ENCODE data around the gene RAX. TPM values are rescaled to one million over a fixed set of nuclear protein-coding genes. Genes with fewer than 3 reads are reported as not detected.
"Not testable (repeated sequence)": the region's sequence is repeated elsewhere in the genome, so short reads cannot be mapped to it uniquely, and the experiment has no call there.

The RAX gene
- polyA plus RNA-seq, 3 donors, result not detected

DNA sequence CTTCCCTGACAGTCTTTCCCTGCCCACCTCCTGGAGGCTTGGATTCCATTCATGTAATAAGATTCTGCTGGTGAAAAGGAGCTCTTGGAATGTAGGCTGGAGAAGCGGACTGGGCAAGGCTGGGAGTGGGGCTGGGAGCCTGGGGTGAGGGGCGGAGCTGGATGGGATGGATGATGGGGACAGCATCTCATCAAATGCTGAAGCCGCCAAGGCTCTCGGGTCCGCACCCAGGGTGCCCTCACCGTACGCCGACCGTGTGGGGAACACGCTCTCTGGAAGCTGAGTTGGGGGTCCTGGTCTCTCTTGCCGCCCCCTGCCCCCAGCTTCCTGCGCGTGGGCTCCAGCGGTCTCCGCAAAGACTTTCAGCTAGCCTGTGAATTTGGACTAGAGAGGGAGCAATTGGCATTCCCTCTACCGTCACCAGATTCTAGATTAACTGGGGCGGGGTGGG, 9.1 kb downstream of the RAX start:
- H3K27ac ChIP-seq (ENCODE audit: low read depth, low read length), result no peak overlapping the region
- WGBS, 3 donors, result 6 to 10% (median 7%) methylated on average over 17 of the region's 17 CpGs

DNA sequence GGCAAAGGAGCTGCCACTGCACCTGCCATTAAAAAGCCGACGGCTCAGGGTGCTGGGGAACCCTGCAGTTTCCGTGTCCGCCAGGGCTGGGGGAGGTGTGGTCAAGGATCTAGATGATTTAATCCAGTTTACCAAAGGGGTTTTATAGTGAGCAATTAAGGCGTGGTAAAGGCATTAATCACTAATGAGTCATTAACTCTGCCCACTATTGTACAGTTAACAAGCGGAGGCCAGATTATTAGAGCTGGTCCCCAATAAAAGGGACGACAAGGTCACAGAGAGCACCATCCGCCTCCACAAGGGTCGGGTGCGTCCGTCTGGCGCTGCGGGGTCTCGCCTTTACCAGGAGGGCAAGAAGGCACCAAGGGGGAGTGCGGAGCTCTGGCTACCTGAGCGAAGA, 9.6 kb downstream of the RAX start:
- no peak overlapping the region for H3K27ac ChIP-seq (ENCODE audit: low read depth, low read length)
- WGBS, 3 donors, result 6 to 11% (median 10%) methylated on average over 16 of the region's 16 CpGs

DNA sequence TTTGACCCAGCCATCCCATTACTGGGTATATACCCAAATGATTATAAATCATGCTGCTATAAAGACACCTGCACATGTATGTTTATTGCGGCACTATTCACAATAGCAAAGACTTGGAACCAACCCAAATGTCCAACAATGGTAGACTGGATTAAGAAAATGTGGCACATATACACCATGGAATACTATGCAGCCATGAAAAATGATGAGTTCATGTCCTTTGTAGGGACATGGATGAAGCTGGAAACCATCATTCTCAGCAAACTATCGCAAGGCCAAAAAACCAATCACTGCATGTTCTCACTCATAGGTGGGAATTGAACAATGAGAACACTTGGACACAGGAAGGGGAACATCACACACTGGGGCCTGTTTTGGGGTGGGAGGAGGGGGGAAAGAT, 11.0 kb downstream of the RAX start:
- 95 to 100% (median 95%) methylated on average over 1 to 2 of the region's 2 CpGs for WGBS, 3 donors
- H3K27ac ChIP-seq (ENCODE audit: low read depth, low read length), result not testable (repeated sequence)

DNA sequence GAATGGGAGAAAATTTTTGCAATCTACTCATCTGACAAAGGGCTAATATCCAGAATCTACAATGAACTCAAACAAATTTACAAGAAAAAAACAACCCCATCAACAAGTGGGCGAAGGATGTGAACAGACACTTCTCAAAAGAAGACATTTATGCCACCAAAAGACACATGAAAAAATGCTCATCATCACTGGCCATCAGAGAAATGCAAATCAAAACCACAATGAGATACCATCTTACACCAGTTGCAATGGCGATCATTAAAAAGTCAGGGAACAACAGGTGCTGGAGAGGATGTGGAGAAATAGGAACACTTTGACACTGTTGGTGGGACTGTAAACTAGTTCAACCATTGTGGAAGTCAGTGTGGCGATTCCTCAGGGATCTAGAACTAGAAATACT, 11.4 kb downstream of the RAX start:
- H3K27ac ChIP-seq (ENCODE audit: low read depth, low read length), result not testable (repeated sequence)
- 59 to 86% (median 83%) methylated on average over 3 of the region's 3 CpGs for WGBS, 3 donors

DNA sequence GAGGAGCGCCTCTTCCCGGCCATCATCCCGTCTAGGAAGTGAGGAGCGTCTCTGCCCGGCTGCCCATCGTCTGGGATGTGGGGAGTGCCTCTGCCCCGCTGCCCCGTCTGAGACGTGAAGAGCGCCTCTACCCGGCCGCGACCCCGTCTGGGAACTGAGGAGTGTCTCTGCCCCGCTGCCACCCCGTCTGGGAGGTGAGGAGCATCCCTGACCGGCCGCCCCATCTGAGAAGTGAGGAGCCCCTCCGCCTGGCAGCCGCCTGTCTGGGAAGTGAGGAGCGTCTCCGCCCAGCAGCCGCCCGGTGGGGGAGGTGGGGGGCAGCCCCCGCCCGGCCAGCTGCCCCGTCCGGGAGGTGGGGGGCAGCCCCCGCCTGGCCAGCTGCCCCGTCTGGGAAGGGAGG, 17.8 kb downstream of the RAX start:
- 84 to 94% (median 90%) methylated on average over 8 to 30 of the region's 30 CpGs for WGBS, 3 donors

DNA sequence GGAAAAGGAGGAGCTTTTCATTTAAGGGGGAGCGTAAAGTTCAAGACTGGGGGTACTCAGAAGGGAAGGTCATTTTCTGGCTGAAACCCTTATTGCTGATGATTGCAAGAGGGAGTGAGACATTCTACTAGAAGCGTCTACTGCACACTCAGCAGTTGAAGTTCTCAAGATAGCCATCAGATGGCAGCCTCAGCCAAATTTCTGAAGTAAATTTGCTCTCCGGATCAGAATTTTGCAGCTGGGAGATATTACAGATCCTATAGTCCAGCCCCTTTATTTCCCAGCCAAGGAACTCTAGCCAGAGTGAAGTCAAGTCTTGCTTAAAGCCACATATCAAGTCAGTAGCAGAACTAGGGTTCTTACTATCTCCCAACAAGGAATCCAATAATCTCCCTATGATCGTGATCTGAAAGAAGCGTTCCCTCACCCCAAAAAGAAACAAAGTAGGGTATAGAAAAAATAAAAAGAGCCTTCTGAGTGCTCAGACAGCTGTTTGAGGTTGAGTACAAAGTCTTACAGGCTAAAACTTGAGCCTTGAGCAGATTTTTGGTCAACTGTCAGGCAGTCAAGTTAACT, 24.0 kb downstream of the RAX start:
- WGBS, 3 donors, result 22 to 28% (median 23%) methylated on average over 5 of the region's 5 CpGs
- no peak overlapping the region for H3K27ac ChIP-seq (ENCODE audit: low read depth, low read length)

More for the DNA sequence above, 17.8 kb downstream of the RAX start:
- H3K27ac ChIP-seq (ENCODE audit: low read depth, low read length), result not testable (repeated sequence)

DNA sequence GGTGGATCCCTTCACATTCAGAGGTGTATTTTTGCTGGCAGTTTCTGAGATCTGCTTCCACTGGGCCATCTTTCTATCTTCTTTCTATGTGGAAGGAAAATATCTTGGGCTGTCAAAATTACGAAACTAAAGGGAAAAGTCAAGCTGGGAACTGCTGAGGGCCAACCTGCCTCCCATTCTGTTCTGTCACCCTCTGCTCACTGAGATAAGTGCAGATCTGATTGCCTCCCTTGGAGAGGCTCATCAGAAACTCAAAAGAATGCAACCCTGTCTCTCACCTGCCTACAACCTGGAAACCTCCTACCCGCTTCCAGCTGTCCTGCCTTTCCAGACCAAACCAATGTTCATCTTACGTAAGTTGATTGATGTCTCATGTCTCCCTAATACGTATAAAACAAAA, 26.5 kb downstream of the RAX start:
- H3K27ac ChIP-seq (ENCODE audit: low read depth, low read length), result no peak overlapping the region
- 39 to 50% (median 41%) methylated on average over 4 of the region's 4 CpGs for WGBS, 3 donors

DNA sequence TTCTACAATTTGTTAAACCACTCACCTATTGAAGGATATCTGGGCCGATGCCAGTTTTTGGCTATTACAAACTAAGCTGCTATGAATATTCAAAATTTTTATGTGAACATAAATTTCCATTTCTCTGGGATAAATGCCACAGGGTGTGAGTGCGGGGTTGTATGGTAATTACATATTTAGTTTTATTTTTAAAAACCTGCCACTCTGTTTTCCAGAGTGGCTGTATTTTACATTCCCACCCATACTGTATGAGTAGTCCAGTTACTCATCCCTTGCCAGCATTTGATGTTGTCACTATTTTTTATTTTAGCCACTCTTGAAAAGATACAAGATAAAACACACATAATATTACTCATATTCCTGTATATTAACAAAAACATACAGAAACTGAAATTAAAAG, 30.3 kb downstream of the RAX start:
- WGBS, 3 donors, result 83 to 95% (median 88%) methylated on average over 2 of the region's 2 CpGs

DNA sequence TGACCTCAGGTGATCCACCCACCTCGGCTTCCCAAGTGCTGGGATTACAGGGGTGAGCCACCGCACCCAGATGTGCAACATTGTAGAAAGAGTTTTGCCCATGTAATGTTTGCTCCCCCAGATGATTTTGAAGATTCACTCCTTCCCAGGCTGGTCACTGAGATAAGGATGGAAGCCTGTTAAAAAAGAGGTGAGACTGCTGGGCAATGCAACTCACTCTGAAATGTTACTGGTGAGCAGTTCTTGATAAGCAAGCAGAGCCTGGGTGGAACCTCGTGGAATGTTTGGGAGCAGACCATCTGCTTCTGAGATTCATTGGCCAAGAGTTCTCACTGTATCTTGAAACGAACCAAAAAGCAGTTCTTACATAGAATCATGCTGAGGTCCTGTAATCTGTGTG, 33.6 kb downstream of the RAX start:
- 55 to 68% (median 62%) methylated on average over 4 of the region's 4 CpGs for WGBS, 3 donors
- no peak overlapping the region for H3K27ac ChIP-seq (ENCODE audit: low read depth, low read length)

More for the DNA sequence above, 30.3 kb downstream of the RAX start:
- H3K27ac ChIP-seq (ENCODE audit: low read depth, low read length), result no peak overlapping the region

DNA sequence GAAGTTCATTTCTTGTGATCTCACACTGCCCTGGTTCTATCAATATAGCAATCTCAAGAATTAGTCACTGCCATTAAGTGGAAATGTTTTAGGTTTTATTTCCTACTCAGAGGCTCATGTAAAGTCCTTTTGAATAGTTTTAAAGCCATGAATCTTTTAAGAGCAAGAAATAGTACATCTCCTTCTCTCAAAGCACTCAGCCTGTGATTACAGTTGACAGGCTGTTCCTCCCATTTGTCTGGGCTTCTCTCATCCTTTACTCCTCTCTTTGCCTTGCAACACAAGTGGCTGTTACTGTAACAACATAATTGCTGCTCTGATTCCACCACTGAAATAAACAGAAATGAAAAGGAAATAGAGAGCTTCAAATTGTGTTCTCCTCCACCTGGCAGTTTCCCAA, 34.9 kb downstream of the RAX start:
- H3K27ac ChIP-seq (ENCODE audit: low read depth, low read length), result no peak overlapping the region

DNA sequence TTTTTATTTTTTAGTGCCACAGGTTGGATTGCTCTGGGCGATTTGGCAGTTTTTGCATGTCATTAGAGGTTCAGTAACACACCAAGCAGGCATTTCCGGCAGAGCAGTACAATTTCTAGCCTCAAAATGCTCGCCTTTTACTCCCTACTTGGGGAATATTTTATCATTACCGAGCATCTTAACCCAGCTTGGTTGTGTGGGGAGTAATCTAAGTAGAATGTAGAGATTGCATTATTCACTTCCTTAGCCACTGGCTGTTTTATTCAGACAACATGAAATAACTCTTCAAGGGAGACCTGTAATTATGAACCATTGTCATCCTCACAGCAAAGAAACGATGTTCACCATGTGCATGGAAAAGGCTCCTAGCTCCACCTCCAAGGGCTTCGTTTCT, 40.2 kb downstream of the RAX start:
- no peak overlapping the region for H3K27ac ChIP-seq (ENCODE audit: low read depth, low read length)
- WGBS, 3 donors, result 75 to 83% (median 81%) methylated on average over 6 of the region's 6 CpGs

DNA sequence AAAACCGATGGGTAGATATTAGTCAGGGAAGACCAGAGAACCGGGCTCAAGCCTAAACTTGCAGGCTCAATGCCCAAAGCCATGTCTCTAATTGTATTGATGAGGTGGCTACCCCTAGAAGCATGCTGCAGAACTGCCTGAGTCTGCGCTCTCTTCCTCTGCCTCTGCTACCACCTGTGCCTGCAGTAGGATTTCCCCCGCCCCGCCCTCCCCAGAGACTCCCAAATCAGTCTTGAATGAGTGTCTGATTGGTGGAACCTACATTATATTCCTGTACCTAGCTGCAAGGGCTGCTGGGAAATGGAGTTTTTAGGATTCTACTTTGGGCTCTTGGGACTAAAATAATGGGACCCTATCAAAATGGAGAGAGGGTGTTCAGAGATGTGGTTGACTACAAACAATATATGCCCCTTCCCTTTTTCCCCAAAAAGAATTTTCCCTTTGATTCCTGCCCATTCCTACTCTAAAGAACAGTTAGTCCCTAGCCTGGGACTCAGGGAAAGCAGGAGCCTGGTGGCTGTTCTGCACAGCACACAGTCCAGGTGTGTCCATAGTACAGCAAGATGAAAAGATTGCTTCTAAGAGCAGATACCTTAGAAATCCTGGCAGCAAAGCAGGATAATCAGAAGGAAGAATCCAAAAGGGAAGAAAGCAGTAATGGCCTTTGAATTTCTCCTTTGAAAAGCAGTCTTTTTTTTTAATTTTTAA, 40.8 kb downstream of the RAX start:
- 65 to 75% (median 72%) methylated on average over 5 of the region's 5 CpGs for WGBS, 3 donors
- H3K27ac ChIP-seq (ENCODE audit: low read depth, low read length), result no peak overlapping the region

DNA sequence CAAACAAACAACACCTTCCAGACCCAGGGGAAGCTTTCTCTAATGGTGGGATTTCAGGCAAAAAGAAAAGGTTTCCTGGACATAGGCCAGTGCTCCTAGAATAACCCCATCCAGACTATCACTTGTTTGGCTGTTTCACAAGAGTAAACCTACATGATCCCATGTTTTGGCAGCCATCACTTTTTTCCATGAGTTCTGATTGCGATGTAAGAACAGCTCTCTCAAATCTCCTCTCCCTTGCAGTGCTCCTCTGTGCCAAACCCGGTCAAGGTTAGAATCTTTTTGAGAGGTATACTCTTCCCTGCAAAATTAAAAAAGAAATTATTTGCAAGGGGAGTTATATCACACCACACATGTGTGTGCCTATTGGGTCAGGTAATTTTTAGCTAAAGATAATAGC, 41.4 kb downstream of the RAX start:
- 70 to 81% (median 80%) methylated on average over 2 of the region's 2 CpGs for WGBS, 3 donors
- no peak overlapping the region for H3K27ac ChIP-seq (ENCODE audit: low read depth, low read length)

DNA sequence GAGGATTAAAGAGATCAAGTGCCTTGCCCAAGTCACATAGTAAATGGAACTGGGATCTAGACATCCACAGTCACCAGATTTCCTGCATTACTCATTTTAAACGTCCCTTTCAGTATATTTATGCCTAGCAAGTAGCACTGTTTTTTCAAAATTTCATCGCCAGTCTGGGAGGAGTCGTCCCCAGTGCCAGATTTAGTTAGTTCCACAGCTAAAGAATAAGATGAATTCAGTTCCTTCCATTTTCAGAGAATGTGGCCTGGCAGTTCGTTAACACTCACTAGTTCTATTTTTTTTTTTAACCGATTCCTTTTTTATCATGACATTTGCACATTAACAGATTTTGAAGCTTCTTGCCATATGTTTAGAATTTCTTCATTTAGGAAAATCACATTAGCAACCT, 42.1 kb downstream of the RAX start:
- WGBS, 3 donors, result 73 to 81% (median 76%) methylated on average over 5 of the region's 5 CpGs
- H3K27ac ChIP-seq (ENCODE audit: low read depth, low read length), result no peak overlapping the region

DNA sequence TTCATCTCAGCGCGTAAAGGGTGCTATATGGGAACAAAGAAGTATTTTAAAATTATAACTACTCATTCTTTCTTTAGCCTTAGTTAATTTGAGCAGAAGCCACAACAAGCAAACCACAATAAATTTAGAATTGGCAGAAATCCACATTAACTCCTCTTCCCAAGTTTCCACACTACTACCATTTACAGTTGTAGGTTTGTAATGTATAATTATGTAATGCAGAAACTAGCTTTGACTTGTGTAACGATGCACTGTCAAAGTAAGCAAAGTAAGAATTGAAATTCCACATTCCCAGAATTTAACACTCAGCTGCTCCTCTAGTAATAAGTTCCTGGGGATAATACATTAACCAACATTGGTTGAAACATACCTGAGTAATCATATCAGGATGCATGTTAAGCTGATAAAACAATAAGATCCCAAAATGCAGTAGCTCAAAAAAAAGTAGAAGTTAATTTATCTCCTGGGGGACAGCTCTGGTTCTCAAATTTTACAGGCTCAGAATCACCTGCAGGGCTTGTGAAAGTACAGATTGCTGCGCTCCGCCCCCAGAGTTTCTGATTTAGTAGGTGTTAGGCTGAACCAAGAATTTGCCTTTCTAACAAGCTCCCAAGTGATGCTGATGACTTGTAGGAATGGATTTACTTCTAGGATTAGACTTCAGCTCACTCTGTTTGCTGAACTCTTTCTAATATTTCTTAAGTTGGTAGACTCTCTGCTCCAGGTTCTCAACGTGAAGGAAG, 43.4 kb downstream of the RAX start:
- no peak overlapping the region for H3K27ac ChIP-seq (ENCODE audit: low read depth, low read length)
- 68 to 77% (median 74%) methylated on average over 6 of the region's 6 CpGs for WGBS, 3 donors

DNA sequence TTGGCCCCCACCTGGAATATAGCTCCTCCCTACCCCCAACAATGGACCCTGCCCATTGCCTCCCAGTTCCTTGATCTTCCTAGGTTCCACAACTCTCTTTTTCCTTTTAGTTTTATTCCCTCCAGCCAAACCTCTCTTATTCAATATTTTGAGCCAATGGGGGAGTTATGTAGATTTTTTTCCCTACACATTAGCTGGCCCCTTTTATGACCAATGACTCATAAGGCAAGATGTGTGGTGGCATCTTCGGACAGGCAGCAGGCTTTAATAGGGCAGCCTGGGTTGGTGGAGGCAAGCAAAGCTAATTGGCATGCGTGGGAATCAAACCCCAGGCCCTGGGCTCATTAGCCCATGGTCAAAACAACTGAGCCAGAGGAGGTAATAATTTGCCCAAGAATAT, 44.1 kb downstream of the RAX start:
- H3K27ac ChIP-seq (ENCODE audit: low read depth, low read length), result no peak overlapping the region
- WGBS, 3 donors, result 83 to 96% (median 87%) methylated on average over 2 of the region's 2 CpGs

DNA sequence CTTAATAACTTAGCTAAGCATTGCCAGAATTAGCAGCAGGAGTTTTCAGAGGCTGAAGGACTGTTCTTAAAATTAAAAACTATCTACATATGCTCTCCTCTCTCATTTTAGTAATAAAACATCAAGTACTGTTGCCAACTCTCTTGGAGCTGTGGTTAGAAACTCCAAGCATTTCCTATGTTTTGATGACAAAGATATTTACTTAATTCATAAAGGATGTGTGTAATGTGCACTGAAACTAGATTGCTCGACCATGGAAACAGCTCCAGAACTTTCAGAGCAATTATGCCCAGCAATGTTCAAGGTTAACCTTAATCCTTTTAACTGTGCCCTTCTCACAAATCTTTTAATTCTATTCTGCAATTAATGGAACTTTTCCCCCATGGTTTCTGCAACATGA, 44.9 kb downstream of the RAX start:
- 24 to 33% (median 26%) methylated on average over 1 of the region's 1 CpG for WGBS, 3 donors
- no peak overlapping the region for H3K27ac ChIP-seq (ENCODE audit: low read depth, low read length)

DNA sequence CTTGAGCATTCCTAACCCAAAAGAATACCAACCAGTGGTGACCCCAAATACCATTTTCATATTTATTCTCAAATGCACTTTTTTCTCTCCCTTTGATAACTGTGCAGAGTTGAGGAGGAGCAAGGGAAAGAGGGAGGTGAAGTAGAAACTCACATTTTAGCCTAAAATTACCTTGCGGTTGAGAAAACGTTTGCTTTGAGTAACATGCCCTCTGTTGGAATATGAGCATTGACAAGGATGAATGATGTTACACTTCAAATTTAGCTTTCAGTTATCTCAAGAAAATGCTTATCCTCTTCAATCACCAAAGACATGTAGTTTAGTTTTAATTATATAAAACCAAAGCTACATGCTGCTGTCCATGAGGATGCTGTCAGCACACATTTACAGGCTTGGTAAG, 50.9 kb downstream of the RAX start:
- H3K27ac ChIP-seq (ENCODE audit: low read depth, low read length), result no peak overlapping the region
- 61 to 73% (median 72%) methylated on average over 2 of the region's 2 CpGs for WGBS, 3 donors

DNA sequence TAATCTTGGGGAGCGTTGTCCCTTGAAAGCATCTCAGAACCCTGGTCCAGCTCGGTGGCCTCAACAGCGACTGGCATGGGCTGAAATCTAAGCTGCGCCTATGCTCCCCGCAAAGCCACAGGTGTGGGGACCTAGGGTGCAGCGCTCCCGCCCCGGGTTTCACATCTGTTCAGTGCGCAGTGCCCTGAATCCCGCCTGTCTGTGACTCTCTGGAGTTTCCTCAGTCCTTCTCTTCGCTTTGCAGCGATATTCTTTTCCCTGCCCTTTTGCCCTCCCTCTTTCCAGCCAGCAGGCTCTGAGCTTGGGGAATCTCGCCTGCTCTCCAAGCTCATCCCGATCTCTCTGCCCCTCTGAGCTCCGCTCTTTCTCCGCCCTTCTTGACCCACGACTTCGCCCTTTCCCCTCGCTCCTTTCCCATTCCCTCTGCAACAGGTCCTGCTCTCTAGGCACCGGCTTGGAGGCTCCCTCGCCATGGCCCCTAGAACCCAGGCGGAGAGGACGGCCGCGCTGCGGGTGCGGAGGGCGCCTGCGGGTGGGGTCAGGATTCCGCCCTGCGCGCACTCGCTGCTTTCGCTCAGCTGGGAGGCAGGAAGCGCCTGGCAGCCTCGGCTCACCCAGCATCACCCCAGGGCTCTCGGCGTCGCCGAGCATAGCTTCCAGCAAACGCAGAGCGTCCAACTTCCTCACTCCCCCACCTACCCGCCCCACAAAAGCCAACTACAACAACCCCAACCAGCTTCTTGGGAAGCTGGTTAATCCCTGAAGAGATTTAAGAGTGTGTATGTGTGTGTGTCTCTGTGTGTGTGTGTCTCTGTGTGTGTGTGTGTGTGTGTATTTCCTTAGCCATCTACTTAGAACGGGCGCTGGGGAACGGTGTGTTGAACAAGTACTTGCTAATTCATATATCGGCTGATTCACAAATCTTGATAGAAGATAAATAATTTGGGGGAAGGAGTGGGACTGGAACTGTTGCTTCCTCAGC, 52.2 kb downstream of the RAX start:
- no peak overlapping the region for H3K27ac ChIP-seq (ENCODE audit: low read depth, low read length)
- 2 to 4% (median 3%) methylated on average over 47 of the region's 47 CpGs for WGBS, 3 donors

Data from adipose tissue (tissue), 3 donors.